Stimulated activated CD8-positive, alpha-beta memory T cell treated with anti-CD3 and anti-CD28 coated beads, Interleukin-15, amount 100 ng/mL, for 24 hours (primary cell): ENCODE data around the gene SLC16A12.

Experiments used
- DNase-seq: peaks from one replicate; pipeline ENCODE4 v3.0.0-alpha.2; 2020; ENCODE audit warnings: low read depth

SLC16A12 gene

DNA sequence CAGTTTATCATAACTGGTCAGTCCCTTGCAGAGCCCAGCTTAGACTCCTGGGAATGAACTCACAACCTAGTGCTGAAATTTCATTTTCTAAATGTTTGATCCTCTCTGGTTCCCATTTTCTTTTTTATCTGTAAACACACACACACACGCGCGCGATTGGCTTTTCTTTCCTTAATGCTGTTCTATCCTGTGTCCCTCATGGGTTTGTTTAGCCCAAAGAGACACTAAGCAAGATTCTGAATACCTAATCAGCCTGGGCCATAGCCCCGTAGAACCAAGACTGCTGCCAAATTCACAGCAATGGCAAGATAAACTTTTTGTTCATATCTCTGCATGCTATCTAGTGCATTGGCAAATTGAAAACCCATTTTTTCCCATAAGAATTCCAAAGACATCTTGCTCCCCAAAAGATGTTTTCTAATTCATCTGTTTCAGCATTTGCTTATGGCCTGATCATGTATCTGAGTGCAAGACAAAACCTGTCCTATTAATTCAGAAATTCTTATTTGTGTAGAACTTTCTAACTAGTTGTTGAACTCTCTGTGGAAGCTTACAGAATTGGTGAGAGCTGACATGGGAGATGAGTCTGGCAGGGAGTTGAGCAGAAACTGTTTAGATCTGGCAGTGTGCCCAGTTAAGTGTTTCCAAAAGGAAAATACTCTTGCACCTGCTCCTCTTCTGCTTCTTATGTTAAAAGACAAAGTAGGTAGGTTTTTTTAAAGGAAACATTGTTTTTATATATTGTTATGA, 144.7 kb downstream of the SLC16A12 start:
- no peak for DNase-seq

DNA sequence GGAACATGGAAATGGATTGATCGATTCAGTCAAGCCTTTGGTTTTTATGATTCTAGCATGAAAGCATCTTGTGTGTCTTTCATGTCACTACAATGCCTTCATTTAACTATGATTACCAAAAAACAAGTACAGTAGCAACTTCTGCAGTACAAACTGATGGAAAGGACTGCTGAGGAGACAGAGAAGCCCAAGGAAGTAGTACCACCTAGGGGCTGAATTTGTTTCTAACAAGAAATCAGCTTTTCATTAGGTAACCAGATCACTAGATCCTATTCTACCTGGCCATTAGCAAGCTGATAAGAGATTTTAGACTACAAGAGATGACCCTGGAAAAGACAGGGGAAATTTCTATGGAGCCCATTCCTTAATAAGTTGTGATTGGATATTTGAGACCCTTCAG, 146.1 kb downstream of the SLC16A12 start:
- DNase-seq, result no peak

DNA sequence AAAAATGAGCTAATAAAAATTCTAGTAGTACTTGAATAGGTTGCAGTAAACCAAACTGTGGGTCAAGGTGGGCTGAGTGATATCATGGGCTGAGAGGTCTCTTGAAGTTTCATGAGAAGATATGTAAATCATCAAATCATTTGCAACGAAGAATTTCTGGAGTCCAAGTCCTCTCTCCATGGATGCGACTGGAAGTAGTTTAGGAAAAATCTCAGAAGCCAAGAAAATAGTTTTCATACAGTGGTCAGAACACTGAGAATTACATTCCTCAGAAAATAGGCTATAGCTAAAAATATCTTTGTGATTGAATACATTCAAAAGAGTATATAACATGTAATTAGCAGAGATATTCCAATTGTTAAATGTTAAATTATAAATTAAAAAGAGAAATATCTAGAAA, 146.6 kb downstream of the SLC16A12 start:
- DNase-seq, result no peak

DNA sequence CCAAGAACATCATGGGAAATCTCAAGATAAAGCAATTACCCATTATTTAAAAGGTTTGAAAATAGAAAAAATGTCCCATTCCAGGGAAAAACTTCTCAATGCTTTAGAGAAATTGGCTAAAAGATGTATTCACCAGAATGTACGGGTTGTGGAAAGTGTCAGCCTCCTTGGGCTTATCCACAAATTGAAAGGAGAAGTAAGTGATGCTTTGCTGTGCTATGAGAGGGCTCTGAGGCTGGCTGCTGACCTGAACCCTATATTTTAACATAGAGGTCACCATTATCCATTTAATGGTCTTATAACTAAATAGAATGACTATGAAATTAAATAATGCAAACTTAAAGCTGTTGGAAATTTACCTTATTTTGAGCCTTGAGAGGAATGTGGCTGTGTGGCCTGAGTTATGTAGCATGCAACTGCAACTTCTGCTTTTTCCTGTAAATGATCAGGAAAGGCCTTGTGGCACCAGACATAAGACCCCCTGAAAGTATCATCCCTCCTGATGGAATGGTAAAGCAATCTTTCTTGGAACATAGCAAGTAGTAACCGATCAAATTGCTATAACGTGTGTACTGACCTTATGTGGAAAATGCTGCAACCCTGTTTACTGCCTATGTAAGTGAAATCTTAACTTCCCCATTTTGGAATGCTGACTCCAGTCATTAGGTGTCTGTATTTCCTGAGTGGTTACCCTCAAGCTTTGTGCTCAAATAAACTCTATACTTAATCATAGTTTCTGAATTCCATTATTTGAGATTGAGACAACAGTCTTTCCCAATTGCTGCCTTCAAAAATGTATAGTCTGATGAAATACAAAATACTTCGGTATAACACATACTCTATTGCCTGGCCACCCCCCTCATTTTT, 150.7 kb downstream of the SLC16A12 start:
- no peak for DNase-seq

GRCh38 chr10:89382757-89383156, 152.6 kb downstream of the SLC16A12 start:
- DNase-seq, result no peak
